Left lung (tissue), 10 donors: Measurements from ENCODE around the gene RBFOX2. TPM values are rescaled to one million over a fixed set of nuclear protein-coding genes. Genes with fewer than 3 reads are reported as not detected.

Source experiments
- ATAC-seq: fragments of 200-7000 bp; cut with Tn5 transposase; one replicate; pipeline ENCODE4 v1.9.1; 2020; ENCODE audit warnings: moderate library complexity
- DNase-seq, 4 donors: peaks; one replicate each; pipeline ENCODE4 v3.0.0-alpha.2; 2013 to 2020
- H3K27ac ChIP-seq, 2 donors: fragments of 200-600 bp; sonication (generic) in 1 of 2; one replicate each; pipeline versions ENCODE4 v1.5.0 to v1.8.0; 2020 to 2021
- H3K27me3 ChIP-seq, 2 donors: fragments of 200-600 bp; sonication (generic) in 1 of 2; one replicate each; pipeline versions ENCODE4 v1.5.0 to v1.8.0; 2020 to 2021
- H3K36me3 ChIP-seq, 2 donors: fragments of 200-600 bp; sonication (generic) in 1 of 2; one replicate each; pipeline versions ENCODE4 v1.5.0 to v1.8.0; 2020 to 2021
- H3K4me1 ChIP-seq, 2 donors: fragments of 200-600 bp; one replicate each; pipeline ENCODE4 v1.8.0; 2021
- H3K4me3 ChIP-seq, 2 donors: fragments of 200-600 bp; sonication (generic) in 1 of 2; one replicate each; pipeline versions ENCODE4 v1.5.0 to v1.8.0; 2020 to 2021; ENCODE audit warnings: mild to moderate bottlenecking in 1 of 2
- H3K9me3 ChIP-seq, 2 donors: fragments of 200-600 bp; sonication (generic) in 1 of 2; one replicate each; pipeline versions ENCODE4 v1.5.0 to v1.8.0; 2020 to 2021
- CTCF ChIP-seq, 2 donors: fragments of 200-600 bp; sonication (generic) in 1 of 2; IDR thresholded peaks; one replicate each; pipeline versions ENCODE4 v1.5.0 to v1.8.0; 2021; ENCODE audit warnings: antibody characterized with exemption in 2 of 2
- intact Hi-C, 2 donors: fragments of 100-400 bp; cut with DNase I; formaldehyde crosslinking; loops; one replicate each; pipeline versions ENCODE4 v1.11.2 to v1.14.2; 2022
- polyA plus RNA-seq, 6 donors: library from polyadenylated mRNA; unstranded; fragments of 120-200 nt; gene quantifications; one replicate each; pipeline ENCODE4 v1.2.1, GENCODE V29; 2013; ENCODE audit not compliant: insufficient read length in 6 of 6
- total RNA-seq, 2 donors: library from RNA; stranded (reverse); fragmentation: NEBNext Ultra II Directional; extraction: Animal tissue kit (Norgen Biotek cat#: 25700); gene quantifications; one replicate each; pipeline ENCODE4 v1.2.1, GENCODE V29; 2021
- donor health status: DM: no; HTN: yes; CAD: no.
- donor health status: DM: no; HTN: no; CAD: no.

Gene RBFOX2
- total and polyA plus RNA-seq, 8 donors = 63.1 to 171 (median 154) TPM

- DNase-seq (peak; percentile 83 to 94 (median 86)), ATAC-seq (peak; percentile 90)
- H3K27ac ChIP-seq = peak overlapping the region; percentile 64 to 85
- no peak for TF ChIP-seq CTCF (IDR thresholded peaks at IDR 0.05)
- no peaks in the 10 kb centered on the region for H3K27me3 ChIP-seq
- no peaks in the 10 kb centered on the region for H3K36me3 ChIP-seq
- peaks cover 20 to 39% of the 10 kb centered on the region in 2 donors for H3K4me1 ChIP-seq
- H3K4me3 ChIP-seq = peak overlapping the region; percentile 43 to 47
- H3K9me3 ChIP-seq = no peaks in the 10 kb centered on the region
- intact Hi-C loops = no loop called here
Observed at GRCh38 chr22:35840302-35840739, 188.3 kb downstream of the RBFOX2 start.

GRCh38 chr22:35839841-35840301 lies 188.8 kb downstream of the RBFOX2 start:
- ATAC-seq = peak; percentile 41
- TF ChIP-seq CTCF (IDR thresholded peaks at IDR 0.05) = no peak
- Histone ChIP-seq H3K9me3 (no peaks in the 10 kb centered on the region), H3K4me1 (peaks cover 23 to 44% of the 10 kb centered on the region in 2 donors), H3K27ac (peak overlapping the region; percentile 64 to 85), H3K27me3 (no peaks in the 10 kb centered on the region), H3K4me3 (peak overlapping the region; percentile 43 to 47), H3K36me3 (no peaks in the 10 kb centered on the region)
- intact Hi-C loops = loop anchor here in 1 of 2 donors (5.0 kb wide), 1 partner anchor 213 kb away; no protein-coding TSS in a partner anchor
- peak in 2 of 4 donors; percentile 39 to 42 for DNase-seq

- ATAC-seq (peak; percentile 10), DNase-seq (peak in 3 of 4 donors; percentile 25 to 57 (median 36))
- intact Hi-C loops = loop anchor here in 1 of 2 donors (5.0 kb wide), 1 partner anchor 212 kb away; no protein-coding TSS in a partner anchor
- Histone ChIP-seq H3K27me3 (no peaks in the 10 kb centered on the region), H3K36me3 (no peaks in the 10 kb centered on the region), H3K27ac (peak overlapping the region; percentile 64 to 85), H3K4me1 (peaks cover 32 to 52% of the 10 kb centered on the region in 2 donors), H3K9me3 (no peaks in the 10 kb centered on the region), H3K4me3 (peak overlapping the region; percentile 43 to 47)
- peak in 1 of 2 donors; percentile 30 for TF ChIP-seq CTCF (IDR thresholded peaks at IDR 0.05)
Observed at GRCh38 chr22:35838855-35839576, 189.6 kb downstream of the RBFOX2 start.

GRCh38 chr22:35837101-35837727 lies 191.4 kb downstream of the RBFOX2 start:
- Histone ChIP-seq H3K36me3 (no peaks in the 10 kb centered on the region), H3K4me1 (peaks cover 37 to 61% of the 10 kb centered on the region in 2 donors), H3K4me3 (peak overlapping the region in 1 of 2 donors; percentile 43), H3K27me3 (no peaks in the 10 kb centered on the region), H3K9me3 (no peaks in the 10 kb centered on the region), H3K27ac (no peak overlapping the region)
- TF ChIP-seq CTCF (IDR thresholded peaks at IDR 0.05) = no peak
- no peak for ATAC-seq
- intact Hi-C loops = loop anchor here in 1 of 2 donors (5.0 kb wide), 1 partner anchor 210 kb away; no protein-coding TSS in a partner anchor
- no peak for DNase-seq
